Gastrocnemius medialis (tissue), 4 donors: ENCODE data around the gene CHDH.

Source experiments
- POLR2A ChIP-seq, 2 donors: fragments of 450-650 bp; IDR thresholded peaks; one replicate each; pipeline ENCODE4 v1.6.1; 2017; ENCODE audit warnings: antibody characterized with exemption in 2 of 2, mild to moderate bottlenecking in 2 of 2, moderate library complexity in 2 of 2
- TF ChIP-seq, protein P1 (sequence below), 5 experiments: fragments of 450-650 bp in 3 of 5; fragments of 200-600 bp in 2 of 5; sonication (generic) in 2 of 5; IDR thresholded peaks in 4 of 5; conservative IDR thresholded peaks in 1 of 5; 1 replicate in 4 of 5; 2 replicates in 1 of 5; pipeline ENCODE4 v1.5.1; 2016 to 2019; ENCODE audit warnings: antibody characterized with exemption in 5 of 5, mild to moderate bottlenecking in 3 of 5, moderate library complexity in 3 of 5

GRCh38 chr3:53815067-53815466 is 31.2 kb downstream of the CHDH start:
- TF ChIP-seq, protein P1, sequence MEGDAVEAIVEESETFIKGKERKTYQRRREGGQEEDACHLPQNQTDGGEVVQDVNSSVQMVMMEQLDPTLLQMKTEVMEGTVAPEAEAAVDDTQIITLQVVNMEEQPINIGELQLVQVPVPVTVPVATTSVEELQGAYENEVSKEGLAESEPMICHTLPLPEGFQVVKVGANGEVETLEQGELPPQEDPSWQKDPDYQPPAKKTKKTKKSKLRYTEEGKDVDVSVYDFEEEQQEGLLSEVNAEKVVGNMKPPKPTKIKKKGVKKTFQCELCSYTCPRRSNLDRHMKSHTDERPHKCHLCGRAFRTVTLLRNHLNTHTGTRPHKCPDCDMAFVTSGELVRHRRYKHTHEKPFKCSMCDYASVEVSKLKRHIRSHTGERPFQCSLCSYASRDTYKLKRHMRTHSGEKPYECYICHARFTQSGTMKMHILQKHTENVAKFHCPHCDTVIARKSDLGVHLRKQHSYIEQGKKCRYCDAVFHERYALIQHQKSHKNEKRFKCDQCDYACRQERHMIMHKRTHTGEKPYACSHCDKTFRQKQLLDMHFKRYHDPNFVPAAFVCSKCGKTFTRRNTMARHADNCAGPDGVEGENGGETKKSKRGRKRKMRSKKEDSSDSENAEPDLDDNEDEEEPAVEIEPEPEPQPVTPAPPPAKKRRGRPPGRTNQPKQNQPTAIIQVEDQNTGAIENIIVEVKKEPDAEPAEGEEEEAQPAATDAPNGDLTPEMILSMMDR (IDR thresholded peaks at IDR 0.05 in 4 of 5, conservative IDR thresholded peaks at IDR 0.05 in 1 of 5): no peak
- no peak for TF ChIP-seq POLR2A (IDR thresholded peaks at IDR 0.05)
